GM19372 (cell line): ENCODE data around the gene CPSF6.
"Not testable (repeated sequence)": the region's sequence is repeated elsewhere in the genome, so short reads cannot be mapped to it uniquely, and the experiment has no call there.

Experiments used
- ATAC-seq: cut with Tn5 transposase; IDR thresholded peaks from one replicate; pipeline ENCODE4 v1.9.1; 2021; ENCODE audit warnings: mild to moderate bottlenecking, low read depth, moderate library complexity; ENCODE audit not compliant: unreplicated experiment

The CPSF6 gene

GRCh38 chr12:69239352-69239921 is at the start of gene CPSF6:
TSS of gene CPSF6 (plus strand) at chr12:69239569. CDS start at chr12:69239647, 78 bp downstream.
- ATAC-seq: peak; percentile 91

- no peak for ATAC-seq
Measured at GRCh38 chr12:69196302-69197288, 42.8 kb upstream of the CPSF6 start.

- not testable (repeated sequence) for ATAC-seq
Measured at GRCh38 chr12:69199976-69200375, 39.4 kb upstream of the CPSF6 start.

GRCh38 chr12:69204191-69204590 is 35.2 kb upstream of the CPSF6 start:
- ATAC-seq: no peak

GRCh38 chr12:69210661-69211060 is 28.7 kb upstream of the CPSF6 start:
- ATAC-seq: no peak

- no peak for ATAC-seq
Measured at GRCh38 chr12:69211160-69211559, 28.2 kb upstream of the CPSF6 start.

- ATAC-seq: no peak
Measured at GRCh38 chr12:69214169-69214568, 25.2 kb upstream of the CPSF6 start.

GRCh38 chr12:69225251-69225910 is 14.0 kb upstream of the CPSF6 start:
- ATAC-seq: no peak

GRCh38 chr12:69231479-69231878 is 7.9 kb upstream of the CPSF6 start:
- no peak for ATAC-seq

GRCh38 chr12:69238589-69239351 is 599 bp upstream of the CPSF6 start:
- peak; percentile 1 for ATAC-seq

- peak; percentile 27 for ATAC-seq
Measured at GRCh38 chr12:69239922-69240630, 707 bp downstream of the CPSF6 start.

- ATAC-seq: no peak
Measured at GRCh38 chr12:69240631-69240995, 1.2 kb downstream of the CPSF6 start.

GRCh38 chr12:69241438-69242092 is 2.2 kb downstream of the CPSF6 start:
- ATAC-seq: no peak

- peak; percentile 24 for ATAC-seq
Measured at GRCh38 chr12:69243099-69244084, 4.0 kb downstream of the CPSF6 start.

GRCh38 chr12:69247268-69248018 is 8.1 kb downstream of the CPSF6 start:
- ATAC-seq: no peak

- no peak for ATAC-seq
Measured at GRCh38 chr12:69252033-69252432, 12.7 kb downstream of the CPSF6 start.

GRCh38 chr12:69254046-69254445 is 14.7 kb downstream of the CPSF6 start:
- ATAC-seq: no peak

- ATAC-seq: no peak
Measured at GRCh38 chr12:69254862-69255261, 15.5 kb downstream of the CPSF6 start.
